GM12878 (cell line): ENCODE data around the gene TMEM132C. TPM values are rescaled to one million over a fixed set of nuclear protein-coding genes. Genes with fewer than 3 reads are reported as not detected.

Source experiments
- ATAC-seq: fragments of 200-7000 bp; cut with Tn5 transposase; 3 replicates; pipeline ENCODE4 v1.9.1; 2020; ENCODE audit warnings: mild to moderate bottlenecking, moderate library complexity
- BruUV-seq: library from RNA; stranded (reverse); fragments of 400-500 nt; replicated peaks from 2 replicates; lab custom pipeline; 2021; lab: Mats Ljungman, UMichigan
- CTCF ChIA-PET: fragments of 300-600 bp; sonication (Branson Sonifier 250); formaldehyde crosslinking; extraction: SDS; loops from one replicate; lab custom pipeline; 2021; ENCODE audit warnings: inconsistent platforms; lab: Yijun Ruan, JAX
- POLR2A ChIA-PET: fragments of 350-600 bp; formaldehyde crosslinking; extraction: SDS; loops from one replicate; lab custom pipeline; 2021; ENCODE audit warnings: inconsistent platforms; lab: Charles Lee
- RAD21 ChIA-PET: fragments of 300-600 bp; sonication (Branson Sonifier 250); formaldehyde crosslinking; loops from one replicate; lab custom pipeline; 2023; ENCODE audit warnings: antibody characterized with exemption; ENCODE audit not compliant: unreplicated experiment; lab: Charles Lee
- SMC1A ChIA-PET: fragments of 300-600 bp; sonication (Branson Sonifier 250); formaldehyde crosslinking; loops from one replicate; lab custom pipeline; 2023; ENCODE audit not compliant: unreplicated experiment, uncharacterized antibody; lab: Charles Lee
- DNase-seq: peaks from one replicate; pipeline ENCODE4 v3.0.0-alpha.2; 2011; ENCODE audit warnings: low read depth, low spot score
- FAIRE-seq: peaks from 3 replicates; lab custom pipeline; 2011; peaks lifted over from hg19 to GRCh38; lab: Jason Lieb, UNC
- H2AFZ ChIP-seq: 2 replicates; pipeline ENCODE4 v1.6.0; 2011; ENCODE audit warnings: low read depth, low read length, control low read depth; ENCODE audit not compliant: control insufficient read depth
- H3K27ac ChIP-seq: 2 replicates; pipeline ENCODE4 v1.5.1; 2011; ENCODE audit warnings: control low read depth; ENCODE audit not compliant: control insufficient read depth, insufficient read depth
- H3K27me3 ChIP-seq, 2 experiments: replicated peaks in 1 of 2; 2 replicates each; pipeline versions ENCODE4 v1.6.0 to v1.6.1; 2011; ENCODE audit warnings: low read length in 1 of 2; ENCODE audit not compliant: control insufficient read depth in 2 of 2, insufficient read depth in 2 of 2
- H3K36me3 ChIP-seq, 2 experiments: 2 replicates each; pipeline ENCODE4 v1.5.1; 2011; ENCODE audit warnings: low read length in 1 of 2; ENCODE audit not compliant: control insufficient read depth in 2 of 2, insufficient read depth in 2 of 2
- H3K4me1 ChIP-seq: 2 replicates; pipeline ENCODE4 v1.6.1; 2011; ENCODE audit warnings: mild to moderate bottlenecking, low read length, moderate library complexity, mixed read lengths; ENCODE audit not compliant: control insufficient read depth, insufficient read depth
- H3K4me2 ChIP-seq: 2 replicates; pipeline ENCODE4 v1.6.0; 2011; ENCODE audit warnings: control low read depth; ENCODE audit not compliant: control insufficient read depth, insufficient read depth
- H3K4me3 ChIP-seq: fragments of 200-600 bp; sonication (generic); 2 replicates; pipeline ENCODE4 v1.5.1; 2016
- H3K79me2 ChIP-seq: 2 replicates; pipeline ENCODE4 v1.6.0; 2011; ENCODE audit warnings: low read length; ENCODE audit not compliant: control insufficient read depth, insufficient read depth
- H3K9ac ChIP-seq: 2 replicates; pipeline ENCODE4 v1.8.0; 2011; ENCODE audit warnings: low read length, control low read depth, mixed read lengths; ENCODE audit not compliant: control insufficient read depth, insufficient read depth
- H3K9me3 ChIP-seq: replicated peaks from 3 replicates; pipeline ENCODE4 v1.5.1; 2011; ENCODE audit warnings: mild to moderate bottlenecking, low read length; ENCODE audit not compliant: control insufficient read depth, insufficient read depth
- H4K20me1 ChIP-seq: 2 replicates; pipeline ENCODE4 v1.6.0; 2011; ENCODE audit not compliant: control insufficient read depth, insufficient read depth
- ATF2 ChIP-seq: IDR thresholded peaks from 2 replicates; pipeline ENCODE4 v1.6.1; 2012; ENCODE audit warnings: low read length, inconsistent platforms
- CHD2 ChIP-seq: IDR thresholded peaks from 2 replicates; pipeline ENCODE4 v1.6.1; 2011; ENCODE audit warnings: low read depth, low read length, improper control_type of control experiment, borderline replicate concordance
- EED ChIP-seq: sonication (generic); IDR thresholded peaks from 2 replicates; pipeline ENCODE4 v1.6.1; 2016; ENCODE audit warnings: antibody characterized with exemption, low read depth
- HCFC1 ChIP-seq: fragments of 150-350 bp; IDR thresholded peaks from 2 replicates; pipeline ENCODE4 v1.6.1; 2014; ENCODE audit warnings: low read length
- HDGF ChIP-seq: fragments of 450-650 bp; IDR thresholded peaks from 2 replicates; pipeline ENCODE4 v1.6.1; 2016; ENCODE audit warnings: antibody characterized with exemption
- LARP7 ChIP-seq: fragments of 450-650 bp; IDR thresholded peaks from 2 replicates; pipeline ENCODE4 v1.6.1; 2017; ENCODE audit warnings: mild to moderate bottlenecking
- MEF2B ChIP-seq: fragments of 450-650 bp; IDR thresholded peaks from 2 replicates; pipeline ENCODE4 v1.6.1; 2018; ENCODE audit warnings: mild to moderate bottlenecking, moderate library complexity; ENCODE audit not compliant: partially characterized antibody, poor library complexity, severe bottlenecking
- NFYB ChIP-seq: IDR thresholded peaks from 2 replicates; pipeline ENCODE4 v1.6.1; 2011; ENCODE audit warnings: low read depth, mild to moderate bottlenecking, low read length, improper control_type of control experiment, moderate library complexity; ENCODE audit not compliant: insufficient read depth
- PAX5 ChIP-seq: IDR thresholded peaks from 2 replicates; pipeline ENCODE4 v1.6.1; 2011; ENCODE audit warnings: low read depth, low read length, borderline replicate concordance
- PAX8 ChIP-seq: fragments of 450-650 bp; IDR thresholded peaks from 2 replicates; pipeline ENCODE4 v1.6.1; 2017; ENCODE audit warnings: mild to moderate bottlenecking, moderate library complexity
- POLR2A ChIP-seq: IDR thresholded peaks from 2 replicates; pipeline ENCODE4 v1.6.1; 2011; ENCODE audit warnings: low read depth, mild to moderate bottlenecking, low read length
- POLR2AphosphoS2 ChIP-seq: IDR thresholded peaks from 2 replicates; pipeline ENCODE4 v1.6.1; 2011; ENCODE audit warnings: low read depth, mild to moderate bottlenecking, low read length, improper control_type of control experiment, moderate library complexity
- SMARCA5 ChIP-seq: fragments of 450-650 bp; IDR thresholded peaks from 2 replicates; pipeline ENCODE4 v1.6.1; 2017; ENCODE audit warnings: mild to moderate bottlenecking
- SREBF2 ChIP-seq: IDR thresholded peaks from 2 replicates; pipeline ENCODE4 v1.6.1; 2012; ENCODE audit warnings: mild to moderate bottlenecking, low read length
- SRF ChIP-seq, 2 experiments: IDR thresholded peaks; 2 replicates each; pipeline ENCODE4 v1.6.1; 2011; ENCODE audit warnings: low read depth in 2 of 2, low read length in 2 of 2, mild to moderate bottlenecking in 1 of 2, moderate library complexity in 1 of 2
- WRNIP1 ChIP-seq: IDR thresholded peaks from 2 replicates; pipeline ENCODE4 v1.6.1; 2011; ENCODE audit warnings: low read depth, low read length, improper control_type of control experiment, borderline replicate concordance
- ZNF24 ChIP-seq: fragments of 450-650 bp; IDR thresholded peaks from 2 replicates; pipeline ENCODE4 v1.6.1; 2017; ENCODE audit warnings: antibody characterized with exemption, mild to moderate bottlenecking
- ZSCAN29 ChIP-seq: fragments of 450-650 bp; IDR thresholded peaks from 2 replicates; pipeline ENCODE4 v1.6.1; 2017; ENCODE audit warnings: mild to moderate bottlenecking, moderate library complexity
- ZZZ3 ChIP-seq: IDR thresholded peaks from 2 replicates; pipeline ENCODE4 v1.6.1; 2011; ENCODE audit warnings: low read depth; ENCODE audit not compliant: control insufficient read depth, insufficient read length
- WGBS: methylation state at CpG from one replicate; pipeline ENCODE4 v1.1.6; 2016; ENCODE audit warnings: low lambda C conversion rate; ENCODE audit not compliant: insufficient replicate concordance, insufficient coverage; ENCODE audit errors: missing lambda C conversion rate; 5-methylcytosine and 5-hydroxymethylcytosine counted together
- in situ Hi-C: fragments of 300-500 bp; cut with MboI; formaldehyde crosslinking; loops from 9 replicates; pipeline ENCODE4 v1.14.3; 2018; ENCODE audit warnings: mixed read lengths
- intact Hi-C: fragments of 100-400 bp; cut with micrococcal nuclease; formaldehyde crosslinking; loops from one replicate; pipeline ENCODE4 v1.14.2; 2022; ENCODE audit not compliant: unreplicated experiment
- polyA plus RNA-seq, 11 experiments: library from polyadenylated mRNA; depleted of rRNA in 4 of 11; unstranded in 6 of 11; stranded (reverse) in 5 of 11; fragments of >200 nt; fragmentation: Nextera tagmentation in 4 of 11; fragmentation: Illumina TruSeq in 1 of 11; extraction: Ambion mirVana in 4 of 11; extraction: Trizol in 1 of 11; gene quantifications; 1 replicate in 1 of 11; 2 replicates in 10 of 11; pipeline versions ENCODE4 v1.2.1 to v1.2.3, GENCODE V29; 2011 to 2016; ENCODE audit warnings: inconsistent platforms in 2 of 11, missing spikeins in 2 of 11, low read depth in 1 of 11
- total RNA-seq, 4 experiments: library from RNA; depleted of rRNA in 3 of 4; stranded (reverse); fragments of >200 nt in 3 of 4; fragmentation: Illumina TruSeq in 1 of 4; extraction: Trizol in 1 of 4; gene quantifications; 2 replicates each; pipeline versions ENCODE4 v1.2.1 to v1.2.3, GENCODE V29; 2013 to 2021
- TF ChIP-seq, protein P1 (sequence below): fragments of 450-650 bp; IDR thresholded peaks from 2 replicates; pipeline ENCODE4 v1.6.1; 2017; ENCODE audit warnings: low read depth, mild to moderate bottlenecking, moderate library complexity

Gene TMEM132C
- total and polyA plus RNA-seq, 10 of the 15 experiments (the other 5 are each of a cell fraction or from before 2014, with no cell fraction given) = not detected

DNA sequence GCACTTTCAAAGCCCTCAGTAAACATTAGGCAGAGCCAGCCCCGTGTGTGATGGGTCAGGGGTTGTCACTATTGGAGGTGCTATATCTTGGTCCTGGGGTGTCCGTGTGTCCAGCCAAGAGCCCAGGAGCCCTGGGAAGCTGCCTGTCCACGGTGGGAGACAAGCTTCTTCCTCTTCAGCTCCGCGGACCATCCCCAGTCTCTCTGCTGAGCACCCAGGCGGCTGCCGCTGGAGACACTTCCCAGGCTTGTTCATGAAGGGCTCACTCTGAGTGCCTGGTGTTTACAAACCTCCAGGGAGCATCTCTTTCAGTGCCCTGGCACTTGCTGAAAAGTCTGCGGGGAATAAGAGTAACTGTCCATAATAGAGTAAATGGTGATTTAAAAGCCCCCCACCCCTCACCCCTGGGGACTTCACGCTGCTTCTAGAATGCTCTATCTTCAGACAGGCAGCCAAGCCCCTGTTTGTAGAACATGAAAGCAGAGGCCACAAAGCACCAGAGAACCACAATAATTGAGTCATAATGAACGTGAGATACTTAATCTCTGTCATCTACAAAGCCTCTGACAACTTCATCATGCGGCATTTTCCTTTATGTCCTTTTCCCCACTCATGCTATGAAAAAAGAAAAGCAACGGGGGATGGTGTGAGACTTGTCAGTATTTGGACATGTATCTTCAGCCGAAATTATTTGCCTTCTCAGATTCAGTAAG lies 178.6 kb downstream of the TMEM132C start (continued):
- TF ChIP-seq NFYB = no peak
- no peak for TF ChIP-seq HDGF
- no peak for TF ChIP-seq ZZZ3
- no peak for TF ChIP-seq ZNF24
- TF ChIP-seq POLR2A = no peak

DNA sequence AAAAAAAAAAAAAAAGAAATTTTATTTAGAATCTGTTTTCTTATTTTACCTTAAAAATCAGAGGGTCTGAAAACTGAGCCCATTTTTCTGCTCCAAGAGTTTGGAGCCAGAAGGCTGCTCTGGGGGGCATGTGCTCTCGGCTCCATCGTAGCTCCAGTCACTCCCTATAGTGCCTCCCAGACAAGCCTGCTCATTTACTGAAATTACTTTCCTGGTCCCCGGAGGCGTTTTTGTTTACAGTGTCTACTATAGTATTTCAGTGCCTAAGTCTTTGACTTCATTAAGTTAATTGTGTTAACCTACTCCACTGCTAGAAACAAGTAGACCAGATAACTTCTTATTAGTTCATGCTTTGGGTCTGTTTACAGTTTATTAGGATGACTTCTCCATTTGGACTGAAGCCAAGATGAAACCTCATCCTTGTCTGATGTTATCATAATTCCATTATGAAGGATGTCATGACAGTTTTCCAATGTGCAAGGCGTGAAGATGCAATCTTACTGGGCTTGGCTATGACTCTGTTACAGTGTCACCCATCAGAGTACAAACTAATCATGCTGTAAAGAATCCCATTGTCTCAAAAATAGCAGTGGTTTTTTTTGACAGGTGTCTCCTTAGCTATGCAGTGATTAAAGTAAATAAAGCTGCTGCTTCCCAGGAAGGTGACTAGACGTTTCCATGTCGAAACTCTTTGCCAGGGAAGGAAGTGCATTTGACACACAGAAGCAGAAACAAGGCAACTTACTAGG lies 182.3 kb downstream of the TMEM132C start:
- Histone ChIP-seq H4K20me1 (no peaks in the 10 kb centered on the region), H3K4me2 (no peak overlapping the region), H3K9ac (no peak overlapping the region), H3K27ac (no peak overlapping the region), H3K36me3 (no peaks in the 10 kb centered on the region), H2AFZ (no peak overlapping the region), H3K79me2 (no peaks in the 10 kb centered on the region), H3K4me1 (no peaks in the 10 kb centered on the region), H3K9me3 (no peaks in the 10 kb centered on the region), H3K27me3 (no peaks in the 10 kb centered on the region), H3K4me3 (no peak overlapping the region)
- TF ChIP-seq LARP7 (no peak), MEF2B (no peak), EED (no peak), SREBF2 (no peak), CHD2 (no peak), WRNIP1 (no peak), ZSCAN29 (no peak), SMARCA5 (no peak), ATF2 (no peak), HCFC1 (no peak), PAX5 (no peak), PAX8 (no peak), SRF (IDR thresholded peaks at IDR 0.05; ENCODE audit: low read depth in 2 of 2, low read length in 2 of 2) (no peak), POLR2AphosphoS2 (no peak)
- TF ChIP-seq, protein P1, sequence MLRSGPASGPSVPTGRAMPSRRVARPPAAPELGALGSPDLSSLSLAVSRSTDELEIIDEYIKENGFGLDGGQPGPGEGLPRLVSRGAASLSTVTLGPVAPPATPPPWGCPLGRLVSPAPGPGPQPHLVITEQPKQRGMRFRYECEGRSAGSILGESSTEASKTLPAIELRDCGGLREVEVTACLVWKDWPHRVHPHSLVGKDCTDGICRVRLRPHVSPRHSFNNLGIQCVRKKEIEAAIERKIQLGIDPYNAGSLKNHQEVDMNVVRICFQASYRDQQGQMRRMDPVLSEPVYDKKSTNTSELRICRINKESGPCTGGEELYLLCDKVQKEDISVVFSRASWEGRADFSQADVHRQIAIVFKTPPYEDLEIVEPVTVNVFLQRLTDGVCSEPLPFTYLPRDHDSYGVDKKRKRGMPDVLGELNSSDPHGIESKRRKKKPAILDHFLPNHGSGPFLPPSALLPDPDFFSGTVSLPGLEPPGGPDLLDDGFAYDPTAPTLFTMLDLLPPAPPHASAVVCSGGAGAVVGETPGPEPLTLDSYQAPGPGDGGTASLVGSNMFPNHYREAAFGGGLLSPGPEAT = no peak
- intact Hi-C loops = no loop called here
- DNase-seq = no peak
- in situ Hi-C loops = no loop called here
- no TSS peak for BruUV-seq
- ChIA-PET CTCF (interaction anchor here (0.6 kb wide), 1 partner anchor 1632 kb away, joined by 3 read pairs; no protein-coding TSS in a partner anchor), SMC1A (interaction anchor here (0.7 kb wide), 1 partner anchor 603 kb away, joined by 4 read pairs; no protein-coding TSS in a partner anchor), POLR2A (interaction anchor here (0.7 kb wide), 1 partner anchor 1492 kb away, joined by 6 read pairs; no protein-coding TSS in a partner anchor), RAD21 (no interaction called here)
- no peak for ATAC-seq
- WGBS = 6% methylated on average over 7 of the region's 7 CpGs
- no peak for FAIRE-seq
